ENCODE data around the gene RAI2.

DNA sequence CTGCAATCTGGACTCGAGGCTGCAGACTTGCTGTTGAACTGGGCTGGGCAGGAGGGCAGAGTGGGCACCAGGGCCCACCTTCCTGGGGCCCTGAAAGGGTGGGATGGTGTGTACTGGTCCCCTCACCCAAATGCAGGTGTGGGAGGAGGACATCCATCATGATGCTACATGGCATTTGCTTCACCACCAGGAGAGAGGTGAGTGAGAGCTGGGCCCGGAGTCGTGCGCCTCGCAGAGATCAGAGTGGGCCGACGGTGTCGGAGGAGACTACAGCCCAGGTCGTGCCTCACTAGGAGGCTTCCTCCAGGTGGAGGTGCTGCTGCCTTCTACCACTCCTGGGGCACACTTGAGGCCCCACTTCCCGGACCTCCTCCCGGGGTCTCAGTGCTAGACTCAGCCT is 73.5 kb downstream of the RAI2 start:
- TF ChIP-seq POLR2AphosphoS5 (IDR thresholded peaks at IDR 0.05; ENCODE audit: borderline replicate concordance, low read depth, low read length): no peak
- no peak for TF ChIP-seq FOXP2 (optimal IDR thresholded peaks at IDR 0.05; ENCODE audit: control extremely low read depth, extremely low read length, insufficient read depth)
